H9 (cell line): Measurements from ENCODE around the gene NGFR. TPM values are rescaled to one million over a fixed set of nuclear protein-coding genes. Genes with fewer than 3 reads are reported as not detected.

Experiments used
- DNase-seq: peaks from one replicate; pipeline ENCODE4 v3.0.0-alpha.2; 2017
- H2AFZ ChIP-seq: one replicate; pipeline ENCODE4 v1.6.1; 2013; ENCODE audit warnings: mild to moderate bottlenecking, low read length, control low read depth, moderate library complexity
- H2AK5ac ChIP-seq: 2 replicates; pipeline ENCODE4 v1.6.1; 2013; ENCODE audit warnings: low read length, control low read depth, mixed read lengths; ENCODE audit not compliant: insufficient read length
- H2BK120ac ChIP-seq: one replicate; pipeline ENCODE4 v1.6.1; 2013; ENCODE audit warnings: low read depth, mild to moderate bottlenecking, low read length, control low read depth, inconsistent platforms; ENCODE audit not compliant: poor library complexity, severe bottlenecking
- H2BK12ac ChIP-seq: 2 replicates; pipeline ENCODE4 v1.6.1; 2013; ENCODE audit warnings: low read length, control low read depth, mixed read lengths, low read depth; ENCODE audit not compliant: insufficient read length
- H2BK15ac ChIP-seq: 2 replicates; pipeline ENCODE4 v1.6.1; 2013; ENCODE audit warnings: low read depth, low read length, control low read depth
- H2BK20ac ChIP-seq: one replicate; pipeline ENCODE4 v1.6.1; 2013; ENCODE audit warnings: low read depth, mild to moderate bottlenecking, low read length, control low read depth, inconsistent platforms; ENCODE audit not compliant: poor library complexity, severe bottlenecking
- H2BK5ac ChIP-seq: 2 replicates; pipeline ENCODE4 v1.6.1; 2013; ENCODE audit warnings: low read length, control low read depth, mixed read lengths; ENCODE audit not compliant: insufficient read length
- H3K14ac ChIP-seq: 2 replicates; pipeline ENCODE4 v1.6.1; 2013; ENCODE audit warnings: low read length, control low read depth; ENCODE audit not compliant: insufficient read depth
- H3K18ac ChIP-seq: 2 replicates; pipeline ENCODE4 v1.6.1; 2013; ENCODE audit warnings: low read depth, mild to moderate bottlenecking, mixed read lengths, low read length, control low read depth; ENCODE audit not compliant: insufficient read length
- H3K23ac ChIP-seq: 2 replicates; pipeline ENCODE4 v1.6.1; 2013; ENCODE audit warnings: low read length, control low read depth, mixed read lengths, low read depth; ENCODE audit not compliant: insufficient read length
- H3K23me2 ChIP-seq: 2 replicates; pipeline ENCODE4 v1.6.1; 2013; ENCODE audit warnings: low read depth, mild to moderate bottlenecking, mixed read lengths, low read length, control low read depth; ENCODE audit not compliant: insufficient read length, poor library complexity, severe bottlenecking
- H3K27ac ChIP-seq: 2 replicates; pipeline ENCODE4 v1.5.1; 2013; ENCODE audit warnings: low read length, control low read depth, mixed read lengths, low read depth; ENCODE audit not compliant: insufficient read length
- H3K27me3 ChIP-seq: 2 replicates; pipeline ENCODE4 v1.6.1; 2013; ENCODE audit warnings: low read length, control low read depth, inconsistent platforms; ENCODE audit not compliant: insufficient read depth
- H3K4ac ChIP-seq: 2 replicates; pipeline ENCODE4 v1.6.1; 2013; ENCODE audit warnings: low read depth, mild to moderate bottlenecking, control low read depth, inconsistent platforms, low read length, moderate library complexity
- H3K4me1 ChIP-seq: 2 replicates; pipeline ENCODE4 v1.6.1; 2013; ENCODE audit warnings: low read length, control low read depth, inconsistent platforms; ENCODE audit not compliant: insufficient read depth
- H3K4me2 ChIP-seq: 2 replicates; pipeline ENCODE4 v1.6.1; 2013; ENCODE audit warnings: low read length, control low read depth, mixed read lengths; ENCODE audit not compliant: insufficient read length, insufficient read depth
- H3K56ac ChIP-seq: 2 replicates; pipeline ENCODE4 v1.6.1; 2013; ENCODE audit warnings: low read depth, mild to moderate bottlenecking, mixed read lengths, low read length, control low read depth; ENCODE audit not compliant: insufficient read length
- H3K79me1 ChIP-seq: 2 replicates; pipeline ENCODE4 v1.6.1; 2013; ENCODE audit warnings: low read depth, mild to moderate bottlenecking, moderate library complexity, low read length, control low read depth, inconsistent platforms; ENCODE audit not compliant: insufficient read depth, poor library complexity, severe bottlenecking
- H3K79me2 ChIP-seq: 2 replicates; pipeline ENCODE4 v1.6.1; 2013; ENCODE audit warnings: low read length, control low read depth, inconsistent platforms; ENCODE audit not compliant: insufficient read depth
- H3K9ac ChIP-seq: 2 replicates; pipeline ENCODE4 v1.6.1; 2013; ENCODE audit warnings: low read length, control low read depth, mixed read lengths; ENCODE audit not compliant: insufficient read length; ENCODE audit errors: extremely low read depth
- H3K9me3 ChIP-seq: one replicate; pipeline ENCODE4 v1.6.1; 2013; ENCODE audit warnings: low read depth, low read length, inconsistent platforms; ENCODE audit not compliant: control insufficient read depth
- H3T11ph ChIP-seq: one replicate; pipeline ENCODE4 v1.6.1; 2013; ENCODE audit warnings: mild to moderate bottlenecking, low read length, control low read depth, inconsistent platforms
- H4K20me1 ChIP-seq: one replicate; pipeline ENCODE4 v1.6.1; 2013; ENCODE audit not compliant: control insufficient read depth, insufficient read length, insufficient read depth
- H4K5ac ChIP-seq: 2 replicates; pipeline ENCODE4 v1.6.1; 2013; ENCODE audit warnings: low read depth, mild to moderate bottlenecking, mixed read lengths, low read length, control low read depth; ENCODE audit not compliant: insufficient read length
- H4K8ac ChIP-seq: replicated peaks from 2 replicates; pipeline ENCODE4 v1.6.1; 2013; ENCODE audit warnings: low read length, control low read depth, mixed read lengths, low read depth; ENCODE audit not compliant: insufficient read length
- H4K91ac ChIP-seq: 2 replicates; pipeline ENCODE4 v1.6.1; 2013; ENCODE audit warnings: low read depth, mild to moderate bottlenecking, moderate library complexity, mixed read lengths, low read length, control low read depth; ENCODE audit not compliant: insufficient read length
- H3K27ac Mint-ChIP-seq, 3 experiments: 2 replicates in 2 of 3; 3 replicates in 1 of 3; pipeline ENCODE4 v1.8.0; 2020 to 2021; ENCODE audit warnings: mixed read lengths in 3 of 3, mild to moderate bottlenecking in 1 of 3, moderate library complexity in 1 of 3
- H3K27me3 Mint-ChIP-seq: 2 replicates; pipeline ENCODE4 v1.8.0; 2021; ENCODE audit warnings: low read depth, mild to moderate bottlenecking, moderate library complexity, mixed read lengths
- H3K36me3 Mint-ChIP-seq, 3 experiments: 2 replicates in 2 of 3; 3 replicates in 1 of 3; pipeline ENCODE4 v1.8.0; 2020 to 2021; ENCODE audit warnings: low read depth in 3 of 3, mixed read lengths in 3 of 3; ENCODE audit not compliant: insufficient read depth in 1 of 3
- H3K4me1 Mint-ChIP-seq, 2 experiments: 2 replicates each; pipeline ENCODE4 v1.8.0; 2020; ENCODE audit warnings: mixed read lengths in 2 of 2
- H3K4me3 Mint-ChIP-seq, 2 experiments: 2 replicates in 1 of 2; 3 replicates in 1 of 2; pipeline ENCODE4 v1.8.0; 2020 to 2021; ENCODE audit warnings: mild to moderate bottlenecking in 2 of 2, mixed read lengths in 2 of 2, moderate library complexity in 1 of 2
- H3K9me3 Mint-ChIP-seq, 2 experiments: 2 replicates in 1 of 2; 3 replicates in 1 of 2; pipeline ENCODE4 v1.8.0; 2020; ENCODE audit warnings: mild to moderate bottlenecking in 2 of 2, mixed read lengths in 2 of 2, moderate library complexity in 1 of 2
- CTCF ChIP-seq: fragments of 200-600 bp; sonication (generic); conservative IDR thresholded peaks from 3 replicates; pipeline ENCODE4 v1.8.0; 2021; ENCODE audit warnings: antibody characterized with exemption, mild to moderate bottlenecking
- WGBS: extraction: QIAGEN DNeasy Blood & Tissue Kit; methylation state at CpG from one replicate; pipeline ENCODE4 v1.1.7; 2013; ENCODE audit warnings: missing lambda C conversion rate, low lambda C conversion rate, mixed read lengths; ENCODE audit not compliant: insufficient read length; ENCODE audit errors: extremely low coverage; 5-methylcytosine and 5-hydroxymethylcytosine counted together
- total RNA-seq: library from RNA; stranded (reverse); gene quantifications from 2 replicates; pipeline ENCODE4 v1.2.1, GENCODE V29; 2021

NGFR gene
- total RNA-seq, 1 experiment from 2014 or later, result 9.6 TPM

DNA sequence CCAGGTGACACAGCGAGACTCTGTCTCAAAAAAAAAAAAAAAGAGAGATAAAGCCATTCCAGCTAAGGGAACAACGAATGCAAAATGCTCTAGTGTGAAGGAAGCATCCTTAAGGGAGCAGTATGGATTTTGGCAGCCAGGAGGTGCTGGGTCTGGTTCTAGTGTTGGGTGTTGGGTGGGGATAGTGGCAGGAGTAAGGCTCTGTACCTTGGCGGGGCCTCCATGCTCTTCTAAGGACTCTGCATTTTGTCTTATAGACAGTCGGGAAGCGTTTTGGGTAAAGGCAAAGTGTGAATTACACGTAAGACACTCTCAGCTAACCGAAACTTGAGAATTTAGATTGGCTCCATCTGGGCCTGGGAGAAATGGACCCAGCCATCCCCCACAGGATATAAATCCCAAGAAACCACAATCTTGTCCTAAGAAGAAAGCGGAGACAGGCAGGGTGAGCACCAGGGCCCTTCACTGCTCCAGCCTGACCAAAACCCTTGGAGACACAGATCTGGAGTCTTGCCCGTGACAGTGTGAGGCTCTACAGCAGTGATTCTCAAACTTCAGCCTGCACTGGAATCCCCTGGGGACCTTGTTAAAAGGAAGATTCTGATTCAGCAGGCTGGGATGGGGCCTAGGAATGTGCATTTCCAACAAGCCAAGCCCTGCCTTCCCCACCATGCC lies 47.3 kb upstream of the NGFR start:
- H3K27me3 Mint-ChIP-seq, result peaks cover 13% of the 10 kb centered on the region

More for the DNA sequence above, 47.3 kb upstream of the NGFR start:
- no CpG with 5 or more reads among the region's 9 CpGs for WGBS
- H3K27ac ChIP-seq, result no peak overlapping the region
- H4K5ac ChIP-seq, result no peak overlapping the region
- H4K20me1 ChIP-seq, result no peaks in the 10 kb centered on the region
- H2BK12ac ChIP-seq, result no peak overlapping the region
- no peak overlapping the region for H3K18ac ChIP-seq
- H3K23me2 ChIP-seq, result no peaks in the 10 kb centered on the region
- no peaks in the 10 kb centered on the region for H3K36me3 Mint-ChIP-seq
- H3K4me1 ChIP-seq, result no peaks in the 10 kb centered on the region
- H2BK5ac ChIP-seq, result no peak overlapping the region
- no peaks in the 10 kb centered on the region for H3K79me2 ChIP-seq
- peak overlapping the region in 2 of 3 experiments; percentile 28 to 31; a peak in 1 of 7 replicates for H3K27ac Mint-ChIP-seq
- no peaks in the 10 kb centered on the region for H3K79me1 ChIP-seq
- no peak overlapping the region for H4K8ac ChIP-seq
- no peak overlapping the region for H3K4me2 ChIP-seq
- H3K4me3 Mint-ChIP-seq, result no peak overlapping the region
- no peaks in the 10 kb centered on the region for H3K9me3 ChIP-seq
- H3K27me3 ChIP-seq, result no peaks in the 10 kb centered on the region
- H3K14ac ChIP-seq, result no peak overlapping the region
- no peak overlapping the region for H2BK120ac ChIP-seq
- H4K91ac ChIP-seq, result no peak overlapping the region
- no peak for DNase-seq
- H2BK20ac ChIP-seq, result no peak overlapping the region
- H3K56ac ChIP-seq, result no peak overlapping the region
- H3K4ac ChIP-seq, result no peak overlapping the region
- no peak overlapping the region for H3K9ac ChIP-seq
- no peak overlapping the region for H2AFZ ChIP-seq
- H3K4me1 Mint-ChIP-seq, result peaks cover 8 to 11% of the 10 kb centered on the region in 2 experiments; a peak in 3 of 4 replicates
- no peaks in the 10 kb centered on the region for H3K9me3 Mint-ChIP-seq
- no peak overlapping the region for H3T11ph ChIP-seq
- no peak overlapping the region for H2BK15ac ChIP-seq
- H2AK5ac ChIP-seq, result no peak overlapping the region
- no peak overlapping the region for H3K23ac ChIP-seq
- TF ChIP-seq CTCF, result 0 out of 3 replicates have a peak, but pooled peaks have one; percentile 19
